HCT116 (cell line): ENCODE measurements around the gene THOP1. TPM values are rescaled to one million over a fixed set of nuclear protein-coding genes. Genes with fewer than 3 reads are reported as not detected.

ENCODE experiments used
- ATAC-seq: fragments of 200-7000 bp; cut with Tn5 transposase; 2 replicates; pipeline ENCODE4 v1.9.1; 2020; ENCODE audit warnings: mild to moderate bottlenecking, moderate library complexity
- BruUV-seq: library from RNA; stranded (reverse); fragments of 400-500 nt; replicated peaks from 2 replicates; lab custom pipeline; 2021; lab: Mats Ljungman, UMichigan
- CTCF ChIA-PET: fragments of 300-600 bp; sonication (Branson Sonifier 250); formaldehyde crosslinking; loops from one replicate; lab custom pipeline; 2021; ENCODE audit warnings: antibody characterized with exemption; lab: Charles Lee
- POLR2A ChIA-PET: fragments of 300-600, 350-600 bp; sonication (Branson Sonifier 250); formaldehyde crosslinking; loops from one replicate; lab custom pipeline; 2021; ENCODE audit warnings: antibody characterized with exemption; lab: Charles Lee
- RAD21 ChIA-PET, 2 experiments: fragments of 300-600 bp; sonication (Branson Sonifier 250); formaldehyde crosslinking; loops; one replicate each; lab custom pipeline; 2023; ENCODE audit warnings: low total read pairs in 2 of 2; ENCODE audit not compliant: uncharacterized antibody in 2 of 2, unreplicated experiment in 2 of 2, low non-redundant PET in 1 of 2; lab: Charles Lee
- DNase-seq: peaks from one replicate; pipeline ENCODE4 v3.0.0-alpha.2; 2010; ENCODE audit warnings: low read depth, low spot score
- H2AFZ ChIP-seq: fragments of 200-600 bp; shearing (Covaris generic), sonication (generic); 2 replicates; pipeline ENCODE4 v1.6.1; 2017; ENCODE audit warnings: low read depth, mixed run types, mixed read lengths, antibody characterized with exemption, low read length; ENCODE audit not compliant: poor library complexity, severe bottlenecking
- H3K27ac ChIP-seq: 2 replicates; pipeline ENCODE4 v1.5.1; 2012; ENCODE audit warnings: low read depth, low read length
- H3K27me3 ChIP-seq: fragments of 200-600 bp; sonication (generic); 2 replicates; pipeline ENCODE4 v1.6.1; 2016; ENCODE audit warnings: mixed run types, low read length, mixed read lengths; ENCODE audit not compliant: insufficient read depth
- H3K36me3 ChIP-seq, 2 experiments: fragments of 200-500 bp in 1 of 2; fragments of 200-600 bp in 1 of 2; sonication (Bioruptor generic) in 1 of 2; sonication (generic) in 1 of 2; 2 replicates each; pipeline versions ENCODE4 v1.5.1 to v1.6.1; 2014 to 2016; ENCODE audit warnings: low read length in 2 of 2, inconsistent platforms in 1 of 2, mixed read lengths in 1 of 2, mixed run types in 1 of 2; ENCODE audit not compliant: insufficient read depth in 2 of 2, control insufficient read depth in 1 of 2
- H3K4me1 ChIP-seq, 2 experiments: fragments of 200-600 bp in 1 of 2; sonication (generic) in 1 of 2; 2 replicates each; pipeline versions ENCODE4 v1.5.1 to v1.6.1; 2012 to 2017; ENCODE audit warnings: low read length in 2 of 2, inconsistent platforms in 1 of 2, mild to moderate bottlenecking in 1 of 2, mixed read lengths in 1 of 2, mixed run types in 1 of 2, moderate library complexity in 1 of 2; ENCODE audit not compliant: insufficient read depth in 2 of 2, control insufficient read depth in 1 of 2
- H3K4me2 ChIP-seq: fragments of 200-600 bp; sonication (generic); 2 replicates; pipeline ENCODE4 v1.6.1; 2017; ENCODE audit warnings: mixed run types, low read length, mixed read lengths
- H3K4me3 ChIP-seq, 2 experiments: fragments of 200-600 bp in 1 of 2; sonication (generic) in 1 of 2; replicated peaks in 1 of 2; 2 replicates each; pipeline ENCODE4 v1.5.1; 2011 to 2016; ENCODE audit warnings: low read length in 2 of 2, control low read depth in 1 of 2, low read depth in 1 of 2, mild to moderate bottlenecking in 1 of 2, mixed read lengths in 1 of 2, mixed run types in 1 of 2
- H3K79me2 ChIP-seq: fragments of 200-600 bp; sonication (generic); 2 replicates; pipeline ENCODE4 v1.6.1; 2017; ENCODE audit warnings: mild to moderate bottlenecking, mixed run types, low read length, moderate library complexity, mixed read lengths; ENCODE audit not compliant: insufficient read depth
- H3K9ac ChIP-seq: fragments of 200-600 bp; sonication (generic); 2 replicates; pipeline ENCODE4 v1.6.1; 2016; ENCODE audit warnings: low read length, mixed read lengths
- H3K9me2 ChIP-seq: fragments of 200-600 bp; sonication (generic), shearing (Covaris generic); 2 replicates; pipeline ENCODE4 v1.6.1; 2017; ENCODE audit warnings: mixed run types, mild to moderate bottlenecking, moderate library complexity; ENCODE audit not compliant: insufficient read depth
- H3K9me3 ChIP-seq, 2 experiments: fragments of 200-500 bp in 1 of 2; fragments of 200-600 bp in 1 of 2; sonication (Bioruptor generic) in 1 of 2; sonication (generic) in 1 of 2; 2 replicates each; pipeline ENCODE4 v1.6.1; 2014 to 2017; ENCODE audit warnings: low read length in 2 of 2, mixed read lengths in 2 of 2, inconsistent platforms in 1 of 2, low read depth in 1 of 2, mild to moderate bottlenecking in 1 of 2, mixed run types in 1 of 2, moderate library complexity in 1 of 2; ENCODE audit not compliant: control insufficient read depth in 1 of 2, insufficient read depth in 1 of 2
- H4K20me1 ChIP-seq: fragments of 200-600 bp; sonication (generic), shearing (Covaris generic); 2 replicates; pipeline ENCODE4 v1.6.1; 2017; ENCODE audit warnings: mixed run types, mild to moderate bottlenecking, moderate library complexity; ENCODE audit not compliant: insufficient read depth
- ATF3 ChIP-seq: IDR thresholded peaks from 2 replicates; pipeline ENCODE4 v1.6.1; 2012
- CBX3 ChIP-seq: IDR thresholded peaks from 2 replicates; pipeline ENCODE4 v1.6.1; 2012; ENCODE audit warnings: low read depth
- CEBPB ChIP-seq: IDR thresholded peaks from 2 replicates; pipeline ENCODE4 v1.6.1; 2012; ENCODE audit warnings: low read depth
- EZH2 ChIP-seq: fragments of 200-600 bp; sonication (generic); IDR thresholded peaks from 2 replicates; pipeline ENCODE4 v1.6.1; 2017; ENCODE audit warnings: antibody characterized with exemption, mixed run types
- EZH2phosphoT487 ChIP-seq: fragments of 200-600 bp; IDR thresholded peaks from 2 replicates; pipeline ENCODE4 v1.6.1; 2018; ENCODE audit warnings: antibody characterized with exemption, borderline replicate concordance
- JUND ChIP-seq: IDR thresholded peaks from 2 replicates; pipeline ENCODE4 v1.6.1; 2012
- MAX ChIP-seq: IDR thresholded peaks from 2 replicates; pipeline ENCODE4 v1.6.1; 2012
- POLR2A ChIP-seq: IDR thresholded peaks from 2 replicates; pipeline ENCODE4 v1.7.0; 2011; ENCODE audit warnings: borderline replicate concordance; ENCODE audit not compliant: insufficient read depth, insufficient read length; ENCODE audit errors: extremely low read depth
- RAD21 ChIP-seq: IDR thresholded peaks from 2 replicates; pipeline ENCODE4 v1.6.1; 2012; ENCODE audit warnings: low read depth, mild to moderate bottlenecking
- SIN3A ChIP-seq: IDR thresholded peaks from 2 replicates; pipeline ENCODE4 v1.6.1; 2012; ENCODE audit warnings: low read depth
- SP1 ChIP-seq: IDR thresholded peaks from 2 replicates; pipeline ENCODE4 v1.6.1; 2012; ENCODE audit warnings: low read depth
- SRF ChIP-seq: IDR thresholded peaks from 2 replicates; pipeline ENCODE4 v1.6.1; 2012; ENCODE audit warnings: low read depth
- YY1 ChIP-seq: IDR thresholded peaks from 2 replicates; pipeline ENCODE4 v1.6.1; 2011; ENCODE audit warnings: low read length, low read depth, moderate library complexity, mild to moderate bottlenecking; ENCODE audit not compliant: insufficient replicate concordance; ENCODE audit errors: extremely low read depth
- ZFX ChIP-seq: fragments of 450-650 bp; IDR thresholded peaks from 2 replicates; pipeline ENCODE4 v1.6.1; 2017
- intact Hi-C: fragments of 100-400 bp; cut with micrococcal nuclease; formaldehyde crosslinking; loops from 2 replicates; pipeline ENCODE4 v1.10.0; 2022
- total RNA-seq: library from RNA; stranded (reverse); gene quantifications from one replicate; pipeline ENCODE4 v1.2.1, GENCODE V29; 2021; ENCODE audit not compliant: unreplicated experiment

THOP1 gene
- total RNA-seq, 1 experiment from 2014 or later: 201 TPM

GRCh38 chr19:2779121-2779740 is 6.1 kb upstream of the THOP1 start:
- ATAC-seq (no peak), DNase-seq (no peak)
- peaks cover 5 to 23% of the 10 kb centered on the region in 2 experiments; a peak in 2 of 4 replicates for H3K36me3 ChIP-seq
- peaks cover 15 to 22% of the 10 kb centered on the region in 2 experiments for H3K4me1 ChIP-seq
- no peak overlapping the region for H3K9ac ChIP-seq
- ChIA-PET CTCF (no interaction called here), POLR2A (no interaction called here), RAD21 (no interaction called here)
- TF ChIP-seq POLR2A (no peak), YY1 (no peak), CEBPB (no peak), SIN3A (no peak), JUND (no peak), RAD21 (no peak), SRF (no peak), ATF3 (no peak), SP1 (no peak), ZFX (no peak), MAX (no peak), EZH2 (no peak), EZH2phosphoT487 (no peak), CBX3 (no peak)
- H3K27me3 ChIP-seq: no peaks in the 10 kb centered on the region
- H3K4me3 ChIP-seq: no peak overlapping the region
- intact Hi-C loops: no loop called here
- no peak overlapping the region for H2AFZ ChIP-seq
- H4K20me1 ChIP-seq: peaks cover 6% of the 10 kb centered on the region; the same call in 1 of the 2 replicates
- H3K9me3 ChIP-seq: no peaks in the 10 kb centered on the region
- H3K27ac ChIP-seq: no peak overlapping the region
- peaks cover 89% of the 10 kb centered on the region for H3K79me2 ChIP-seq
- no peak overlapping the region for H3K4me2 ChIP-seq
- no peaks in the 10 kb centered on the region for H3K9me2 ChIP-seq
- BruUV-seq: no TSS peak
